GM18873 (cell line): ENCODE measurements around the gene TMCO4.

Source experiments
- ATAC-seq: cut with Tn5 transposase; IDR thresholded peaks from one replicate; pipeline ENCODE4 v1.9.1; 2021; ENCODE audit warnings: mild to moderate bottlenecking, moderate library complexity, moderate number of reproducible peaks; ENCODE audit not compliant: unreplicated experiment, low FRiP score

Gene TMCO4

DNA sequence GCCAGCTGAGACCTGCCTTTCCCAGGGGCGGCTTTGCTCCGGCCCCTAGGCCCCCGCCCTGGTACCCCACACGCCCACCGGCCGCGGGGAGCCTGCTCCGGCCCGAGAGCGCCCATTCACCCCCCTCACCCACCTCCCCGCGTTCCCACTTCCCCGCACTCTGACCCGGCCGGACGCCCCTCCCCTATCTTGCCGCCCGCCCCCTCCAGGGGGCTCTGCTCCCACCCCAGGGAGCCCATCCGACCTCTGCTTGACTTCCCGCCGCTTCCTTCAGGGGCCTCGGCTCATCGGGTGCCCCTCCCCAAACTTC, 134.6 kb downstream of the TMCO4 start:
- ATAC-seq: no peak

GRCh38 chr1:19664453-19665185, 135.1 kb downstream of the TMCO4 start, which contains the start of gene HTR6:
Gene HTR6 (plus strand): TSS chr1:19664875. CDS start chr1:19665754, 879 bp downstream.
- no peak for ATAC-seq

GRCh38 chr1:19662313-19662712, 137.4 kb downstream of the TMCO4 start:
- ATAC-seq: no peak

DNA sequence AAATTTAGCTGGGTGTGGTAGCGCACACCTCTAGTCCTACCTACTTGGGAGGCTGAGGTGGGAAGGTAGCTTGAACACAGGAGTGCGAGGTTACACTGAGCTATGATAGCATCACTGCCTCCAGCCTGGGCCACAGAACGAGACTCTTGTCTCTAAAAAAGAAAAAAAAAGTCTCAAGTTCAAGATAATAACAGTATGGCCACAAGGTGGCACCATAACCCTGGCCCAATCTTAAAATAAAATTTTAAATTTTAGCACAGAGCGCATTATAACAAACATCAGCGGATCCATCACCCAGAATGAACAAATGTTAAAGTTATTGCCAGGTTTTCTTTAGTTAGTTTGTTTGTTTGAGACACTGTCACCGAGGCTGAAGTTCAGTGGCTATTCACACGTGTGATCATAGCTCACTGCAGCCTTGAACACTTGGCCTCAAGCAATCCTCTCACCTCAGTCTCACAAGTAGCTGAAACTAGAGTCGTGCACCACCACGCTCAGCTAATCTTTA, 137.9 kb downstream of the TMCO4 start:
- no peak for ATAC-seq

- no peak for ATAC-seq
These were observed 141.5 kb downstream of the TMCO4 start for GRCh38 chr1:19658186-19658585.

GRCh38 chr1:19657511-19657910, 142.2 kb downstream of the TMCO4 start:
- no peak for ATAC-seq

GRCh38 chr1:19656780-19657466, 142.8 kb downstream of the TMCO4 start:
- ATAC-seq: no peak

DNA sequence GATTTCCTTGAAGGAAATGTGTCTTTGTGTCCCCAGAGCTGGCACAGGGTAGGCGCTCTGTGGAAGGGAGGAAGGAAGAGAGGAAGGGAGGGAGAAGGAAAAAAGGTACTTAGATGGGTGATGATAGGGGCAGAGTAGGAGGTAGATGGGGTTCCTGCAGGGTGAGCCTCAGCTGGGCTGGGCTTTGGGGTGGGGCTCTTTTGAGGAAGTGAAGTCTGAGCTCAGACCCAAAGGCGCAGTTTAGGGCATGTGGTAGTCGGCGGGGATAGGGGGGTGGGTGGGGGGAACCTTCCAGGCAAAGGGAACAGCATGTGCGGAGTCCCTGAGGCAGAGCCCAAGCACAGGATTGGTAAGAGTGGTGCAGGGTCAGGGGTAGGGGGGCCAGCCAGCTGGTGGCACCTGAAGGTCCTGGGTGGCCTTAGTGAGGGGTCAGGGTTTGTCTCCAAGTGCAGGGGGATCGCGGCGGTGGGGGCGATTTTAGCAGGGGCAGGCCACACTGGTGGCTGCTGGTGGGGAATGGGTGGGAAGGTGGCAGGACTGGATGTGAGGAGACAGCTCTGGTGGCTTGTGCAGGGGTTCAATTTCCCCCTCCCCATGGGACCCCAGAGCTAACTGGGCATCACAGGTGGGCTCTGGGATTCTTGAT, 143.5 kb downstream of the TMCO4 start:
- ATAC-seq: no peak

- no peak for ATAC-seq
These were observed 144.0 kb downstream of the TMCO4 start for GRCh38 chr1:19655718-19656080.

- ATAC-seq: no peak
These were observed 144.6 kb downstream of the TMCO4 start for GRCh38 chr1:19654886-19655717.

DNA sequence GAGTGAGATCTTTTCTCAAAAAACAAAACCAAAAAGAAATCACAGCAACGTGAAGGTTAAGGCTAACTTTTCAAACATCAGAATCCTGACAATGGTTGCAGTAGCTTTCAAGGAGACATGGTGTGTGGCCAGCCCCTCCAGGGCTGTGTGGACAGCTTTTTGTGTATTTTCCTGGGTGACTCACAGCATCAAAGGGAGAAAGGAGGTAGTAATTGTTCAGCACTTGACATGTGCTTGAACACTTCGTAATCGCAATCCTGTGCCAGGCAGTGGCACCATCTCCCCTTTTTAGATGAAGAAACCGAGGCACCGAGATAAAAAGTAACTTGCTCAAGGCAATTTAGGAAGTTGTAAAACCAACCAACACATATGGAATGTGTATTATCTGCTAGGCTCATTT, 145.3 kb downstream of the TMCO4 start:
- no peak for ATAC-seq

GRCh38 chr1:19651141-19651737, 148.5 kb downstream of the TMCO4 start:
- ATAC-seq: no peak

GRCh38 chr1:19650416-19651140, 149.1 kb downstream of the TMCO4 start:
- no peak for ATAC-seq

DNA sequence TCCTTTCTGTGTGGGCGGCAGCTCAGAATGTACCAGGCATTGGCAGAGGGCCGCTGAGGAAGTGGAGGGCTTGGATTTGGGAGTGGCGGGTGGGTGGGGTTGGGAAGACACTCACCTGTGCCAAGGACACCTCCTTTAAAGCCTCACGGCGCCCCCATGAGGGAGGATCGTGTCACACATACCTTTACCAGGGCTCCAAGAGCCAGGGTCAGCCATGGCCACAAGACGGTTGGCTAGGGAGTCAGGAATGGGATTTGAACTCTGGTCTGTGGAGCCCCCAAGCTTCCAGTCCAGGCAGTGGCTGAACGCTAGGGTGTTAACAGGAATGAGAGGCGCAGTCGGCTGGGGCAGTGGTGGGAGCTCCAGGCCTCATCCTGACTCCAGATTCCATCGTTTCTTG, 151.0 kb downstream of the TMCO4 start:
- ATAC-seq: no peak

GRCh38 chr1:19648239-19648638, 151.5 kb downstream of the TMCO4 start:
- ATAC-seq: no peak

GRCh38 chr1:19647643-19648042, 152.1 kb downstream of the TMCO4 start:
- ATAC-seq: no peak

GRCh38 chr1:19646377-19647319, 153.1 kb downstream of the TMCO4 start:
- ATAC-seq: no peak

GRCh38 chr1:19645411-19646251, 154.1 kb downstream of the TMCO4 start:
- ATAC-seq: no peak
